Measurements from ENCODE around the gene EID2B.

Gene EID2B

GRCh38 chr19:39497996-39498797 lies 34.5 kb downstream of the EID2B start:
- peak; percentile 70 for DNase-seq

- DNase-seq, result no peak
Observed at GRCh38 chr19:39497701-39497995, 35.0 kb downstream of the EID2B start.

DNA sequence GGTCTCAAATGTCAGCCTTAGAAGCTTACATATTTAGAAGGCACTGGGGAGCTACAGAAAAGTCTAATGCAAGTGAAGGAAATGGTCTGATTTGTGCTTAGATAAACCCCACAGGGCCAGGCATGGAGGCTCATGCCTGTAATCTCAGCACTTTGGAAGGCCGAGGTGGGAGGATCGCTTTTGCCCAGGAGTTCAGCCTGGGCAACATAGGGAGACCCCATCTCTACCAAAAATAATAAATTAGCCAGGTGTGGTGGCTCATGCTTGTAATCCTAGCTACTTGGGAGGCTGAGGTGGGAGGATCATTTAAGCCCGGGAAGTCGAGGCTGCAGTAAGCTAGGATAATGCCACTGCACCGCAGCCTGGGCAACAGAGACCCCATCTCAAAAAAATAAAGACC lies 36.6 kb downstream of the EID2B start:
- DNase-seq, result no peak

GRCh38 chr19:39494661-39495060 lies 38.0 kb downstream of the EID2B start:
- no peak for DNase-seq

GRCh38 chr19:39492788-39493187 lies 39.9 kb downstream of the EID2B start:
- no peak for DNase-seq

DNA sequence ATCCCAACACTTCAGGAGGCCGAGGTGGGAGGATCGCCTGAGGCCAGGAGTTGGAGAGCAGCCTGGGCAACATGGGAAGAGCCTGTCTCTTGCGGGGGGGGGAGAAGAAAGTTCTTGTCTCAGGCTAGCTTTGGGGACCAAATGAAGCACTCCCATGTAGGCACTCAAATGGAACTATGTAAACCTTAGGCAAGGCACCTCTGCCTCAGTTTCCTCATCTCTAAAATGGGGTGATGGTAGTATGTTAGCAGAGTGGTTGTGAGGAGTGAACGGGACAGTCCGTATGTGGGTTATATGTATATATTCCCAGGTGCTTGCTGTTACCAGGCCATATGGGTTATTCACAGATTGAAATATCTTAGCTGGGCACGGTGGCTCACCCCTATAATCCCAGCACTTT lies 40.4 kb downstream of the EID2B start:
- DNase-seq, result no peak

GRCh38 chr19:39489756-39490155 lies 42.9 kb downstream of the EID2B start:
- DNase-seq, result no peak

DNA sequence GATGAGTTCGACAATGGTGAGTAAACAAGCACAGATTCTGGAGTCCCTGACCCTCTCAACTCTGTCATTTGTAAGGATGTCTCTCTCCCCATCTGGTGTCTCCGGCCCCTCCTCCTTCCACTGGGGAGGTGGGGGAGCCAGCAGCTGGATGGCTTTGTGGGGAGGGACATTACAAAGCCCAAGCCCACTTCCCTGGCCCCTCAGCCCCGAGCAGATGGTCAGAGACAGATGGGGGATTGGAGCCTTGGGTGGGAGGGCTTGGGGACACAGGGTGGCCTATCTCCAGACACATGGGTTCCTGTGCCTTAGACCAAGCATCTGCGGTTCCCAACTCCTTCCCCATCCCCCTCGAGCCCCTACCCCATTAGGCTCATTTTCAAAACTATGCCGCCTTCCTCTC lies 49.5 kb downstream of the EID2B start:
- no peak for DNase-seq

GRCh38 chr19:39481676-39482075 lies 51.0 kb downstream of the EID2B start:
- DNase-seq, result no peak

DNA sequence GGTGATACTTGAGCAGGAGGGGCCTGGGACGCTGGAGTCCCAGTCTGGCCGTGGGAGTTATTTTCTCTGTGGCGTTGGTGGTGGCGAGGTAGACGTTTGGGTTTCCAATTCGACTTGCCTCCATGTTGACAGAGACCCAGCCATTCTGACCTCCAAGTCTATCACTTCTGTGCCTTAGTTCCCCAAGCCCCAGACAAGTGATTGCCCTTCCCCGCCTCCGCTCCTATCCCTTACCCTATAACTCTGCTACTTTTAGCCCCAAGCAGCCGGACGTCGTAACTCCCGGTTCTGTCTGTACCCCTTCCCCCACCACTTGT lies 51.5 kb downstream of the EID2B start:
- DNase-seq, result no peak
